22Rv1 (cell line): Measurements from ENCODE around the gene CLRN3.

ENCODE experiments used
- H3K27ac ChIP-seq: fragments of 450-650 bp; 2 replicates; pipeline ENCODE4 v1.5.1; 2017
- ZFX ChIP-seq: fragments of 450-650 bp; IDR thresholded peaks from 2 replicates; pipeline ENCODE4 v1.6.1; 2017; ENCODE audit warnings: antibody characterized with exemption, borderline replicate concordance
- TF ChIP-seq, protein P1 (sequence below): fragments of 450-650 bp; IDR thresholded peaks from 2 replicates; pipeline ENCODE4 v1.5.1; 2017; ENCODE audit warnings: mild to moderate bottlenecking

The CLRN3 gene

DNA sequence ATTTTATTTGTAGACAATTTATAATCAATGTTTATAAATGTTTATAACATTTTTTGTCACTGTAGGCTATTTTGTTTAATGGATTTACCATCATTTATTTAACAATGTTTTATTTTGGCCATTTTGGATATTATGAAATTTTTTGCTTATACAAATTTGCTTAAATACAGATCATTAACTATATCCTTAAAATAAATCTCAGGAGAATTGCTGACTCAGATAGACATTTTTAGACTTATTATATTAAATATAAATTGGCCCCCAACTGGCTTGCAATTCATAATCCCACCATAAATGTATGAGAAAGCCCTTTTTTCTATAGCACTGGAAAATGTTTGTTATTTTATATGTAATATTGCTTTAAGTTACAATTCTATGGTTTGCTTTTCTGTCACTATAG lies 3.8 kb upstream of the CLRN3 start:
- TF ChIP-seq ZFX: no peak
- TF ChIP-seq, protein P1, sequence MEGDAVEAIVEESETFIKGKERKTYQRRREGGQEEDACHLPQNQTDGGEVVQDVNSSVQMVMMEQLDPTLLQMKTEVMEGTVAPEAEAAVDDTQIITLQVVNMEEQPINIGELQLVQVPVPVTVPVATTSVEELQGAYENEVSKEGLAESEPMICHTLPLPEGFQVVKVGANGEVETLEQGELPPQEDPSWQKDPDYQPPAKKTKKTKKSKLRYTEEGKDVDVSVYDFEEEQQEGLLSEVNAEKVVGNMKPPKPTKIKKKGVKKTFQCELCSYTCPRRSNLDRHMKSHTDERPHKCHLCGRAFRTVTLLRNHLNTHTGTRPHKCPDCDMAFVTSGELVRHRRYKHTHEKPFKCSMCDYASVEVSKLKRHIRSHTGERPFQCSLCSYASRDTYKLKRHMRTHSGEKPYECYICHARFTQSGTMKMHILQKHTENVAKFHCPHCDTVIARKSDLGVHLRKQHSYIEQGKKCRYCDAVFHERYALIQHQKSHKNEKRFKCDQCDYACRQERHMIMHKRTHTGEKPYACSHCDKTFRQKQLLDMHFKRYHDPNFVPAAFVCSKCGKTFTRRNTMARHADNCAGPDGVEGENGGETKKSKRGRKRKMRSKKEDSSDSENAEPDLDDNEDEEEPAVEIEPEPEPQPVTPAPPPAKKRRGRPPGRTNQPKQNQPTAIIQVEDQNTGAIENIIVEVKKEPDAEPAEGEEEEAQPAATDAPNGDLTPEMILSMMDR: no peak
- no peak overlapping the region for H3K27ac ChIP-seq

DNA sequence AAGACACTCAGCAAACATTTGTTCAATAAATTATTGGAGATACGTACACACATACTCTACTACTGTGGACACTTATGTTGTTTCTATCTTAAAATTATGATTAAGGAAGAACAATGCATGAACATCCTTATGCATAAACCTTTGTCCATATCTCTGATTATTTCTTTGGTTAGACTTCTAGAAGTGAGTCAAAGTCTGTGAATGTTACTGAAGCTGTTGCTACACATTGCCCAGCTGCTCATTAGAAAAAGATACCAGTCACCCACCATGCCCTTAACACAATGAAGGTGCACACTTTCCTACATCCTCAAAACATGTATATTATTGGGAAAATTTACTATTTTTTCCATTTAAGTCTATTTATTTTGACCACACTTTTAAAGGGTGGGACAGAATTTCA lies 1.4 kb upstream of the CLRN3 start:
- TF ChIP-seq, protein P1: no peak
- TF ChIP-seq ZFX: no peak
- peak overlapping the region; percentile 71 for H3K27ac ChIP-seq

DNA sequence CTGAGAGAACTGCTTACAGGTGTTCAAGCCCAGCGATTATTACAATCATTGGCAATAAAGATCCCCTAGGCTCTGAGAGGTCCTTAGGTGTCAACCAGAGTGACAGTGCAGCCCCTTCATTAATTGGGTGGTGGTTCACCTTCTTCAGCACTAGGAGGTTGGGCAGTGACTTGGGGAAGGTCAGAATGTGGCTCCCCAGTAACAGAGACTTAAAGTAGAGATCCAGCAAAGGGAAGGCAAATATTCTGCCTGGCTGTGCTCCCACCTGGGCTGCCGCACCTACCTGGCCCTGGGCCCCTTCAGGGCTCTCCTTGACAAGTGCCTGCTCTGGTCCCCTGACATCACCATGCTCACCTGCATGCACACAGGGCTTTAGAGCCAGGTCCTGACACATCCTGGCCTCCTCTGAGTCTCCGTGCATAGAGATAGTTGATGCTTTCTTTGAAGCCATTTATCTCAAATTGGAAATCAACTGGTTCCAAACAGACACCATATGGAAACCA lies 1.9 kb downstream of the CLRN3 start:
- H3K27ac ChIP-seq: no peak overlapping the region
- no peak for TF ChIP-seq ZFX
- TF ChIP-seq, protein P1: no peak

DNA sequence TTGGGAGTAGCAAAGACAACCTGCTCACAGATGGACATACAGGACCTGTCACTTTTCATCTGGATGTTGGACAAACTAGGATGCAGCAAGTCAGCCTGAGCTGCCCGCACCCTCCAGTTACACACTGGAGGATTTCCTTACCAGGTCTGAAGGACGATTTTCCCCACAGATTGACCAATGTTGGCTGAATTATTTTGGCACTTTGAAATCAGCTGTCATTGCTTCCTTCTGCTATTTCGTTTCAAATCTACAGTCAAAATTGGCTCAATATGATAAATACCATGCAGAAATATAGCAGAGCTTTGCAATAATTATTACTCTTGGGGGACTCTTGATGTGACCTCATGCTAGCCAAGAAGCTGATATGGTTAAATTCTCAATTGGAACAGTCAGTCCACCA lies 2.5 kb downstream of the CLRN3 start:
- TF ChIP-seq, protein P1: no peak
- no peak for TF ChIP-seq ZFX
- no peak overlapping the region for H3K27ac ChIP-seq

DNA sequence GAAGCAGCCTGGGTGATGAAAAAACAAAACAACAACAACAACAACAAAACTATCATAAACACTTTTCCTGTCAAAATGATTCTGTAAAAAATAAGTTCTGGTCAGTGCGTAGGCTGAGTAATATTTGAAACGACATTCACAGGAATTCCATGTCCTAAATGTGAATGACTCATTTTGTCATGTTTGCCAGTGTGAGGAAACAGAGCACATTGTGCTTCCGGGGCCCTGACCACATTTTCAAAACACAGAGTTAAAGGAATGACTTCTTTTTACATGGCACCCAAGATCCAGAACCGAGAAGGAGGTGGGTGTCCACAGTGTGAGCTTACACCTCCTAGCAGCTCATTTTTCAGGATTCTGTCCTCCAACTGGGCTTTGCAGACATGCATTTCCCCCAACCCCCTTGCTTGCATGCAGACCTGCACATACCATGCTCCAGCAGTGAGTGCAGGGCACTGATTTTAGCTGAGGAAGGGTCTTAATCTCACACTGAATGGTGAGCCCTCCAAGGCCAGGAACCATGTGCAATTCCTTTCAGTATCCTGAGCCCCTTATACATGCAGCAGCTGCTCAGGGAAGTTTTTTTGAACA lies 3.0 kb downstream of the CLRN3 start:
- no peak overlapping the region for H3K27ac ChIP-seq
- no peak for TF ChIP-seq ZFX
- TF ChIP-seq, protein P1: no peak

DNA sequence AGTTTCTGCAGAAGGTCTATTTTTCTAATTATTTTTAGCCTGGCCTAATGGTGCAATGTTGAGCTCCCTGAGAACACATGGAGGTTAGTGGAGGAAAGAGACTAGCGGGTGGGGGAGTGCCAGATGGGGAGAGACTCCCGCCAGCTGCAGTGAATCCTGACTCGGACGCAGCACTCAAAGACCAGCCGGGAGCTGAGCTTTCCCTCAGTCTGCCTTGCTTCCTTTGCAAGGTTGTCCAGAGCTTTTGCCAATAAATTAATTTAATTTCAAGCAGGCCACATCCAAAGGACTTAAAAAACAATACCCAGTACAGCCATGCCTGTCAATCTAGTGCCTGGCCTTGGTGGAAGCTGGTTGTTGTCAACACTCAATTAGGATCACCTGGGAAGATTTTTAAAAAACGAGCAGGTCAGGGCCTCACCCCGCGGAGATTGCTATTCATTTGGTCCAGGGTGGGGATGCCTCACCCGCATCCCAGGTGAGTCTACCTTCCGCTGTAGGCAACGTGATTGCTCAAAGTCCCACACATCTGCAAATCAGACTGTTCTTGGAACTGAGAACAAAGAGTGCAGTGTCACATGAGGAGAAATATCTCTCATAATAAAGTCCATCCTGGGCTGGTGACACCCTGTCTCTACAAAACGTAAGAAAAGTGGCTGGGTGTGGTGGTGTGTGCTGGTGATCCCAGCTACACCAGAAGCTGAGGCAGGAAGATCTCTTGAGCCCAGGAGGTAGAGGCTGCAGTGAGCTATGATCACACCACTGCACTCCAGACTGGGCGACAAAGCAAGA lies 4.0 kb downstream of the CLRN3 start:
- no peak for TF ChIP-seq ZFX
- TF ChIP-seq, protein P1: no peak
- no peak overlapping the region for H3K27ac ChIP-seq
